Panc1 (cell line): ENCODE results near the gene C11orf87. TPM values are rescaled to one million over a fixed set of nuclear protein-coding genes. Genes with fewer than 3 reads are reported as not detected.

ENCODE experiments used
- ATAC-seq: fragments of 200-7000 bp; cut with Tn5 transposase; 2 replicates; pipeline ENCODE4 v1.9.1; 2020; ENCODE audit warnings: mild to moderate bottlenecking, moderate library complexity
- BruUV-seq: library from RNA; stranded (reverse); fragments of 400-500 nt; replicated peaks from 2 replicates; lab custom pipeline; 2021; lab: Mats Ljungman, UMichigan
- CTCF ChIA-PET: fragments of 300-600 bp; sonication (Branson Sonifier 250); formaldehyde crosslinking; loops from one replicate; lab custom pipeline; 2022; ENCODE audit warnings: antibody characterized with exemption; lab: Charles Lee
- POLR2A ChIA-PET: fragments of 300-600 bp; sonication (Branson Sonifier 250); formaldehyde crosslinking; loops from one replicate; lab custom pipeline; 2022; ENCODE audit warnings: antibody characterized with exemption; lab: Charles Lee
- DNase-seq: peaks from one replicate; pipeline ENCODE4 v3.0.0-alpha.2; 2010; ENCODE audit warnings: low read depth, low spot score
- H3K27ac ChIP-seq: 2 replicates; pipeline ENCODE4 v1.5.1; 2011; ENCODE audit warnings: mild to moderate bottlenecking, low read length, inconsistent platforms
- H3K27me3 ChIP-seq: fragments of 200-500 bp; sonication (Bioruptor generic); 2 replicates; pipeline ENCODE4 v1.6.0; 2014; ENCODE audit warnings: low read length, inconsistent platforms; ENCODE audit not compliant: control insufficient read depth, insufficient read depth
- H3K36me3 ChIP-seq: fragments of 200-500 bp; sonication (Bioruptor generic); 2 replicates; pipeline ENCODE4 v1.5.1; 2014; ENCODE audit warnings: inconsistent platforms, mild to moderate bottlenecking, low read length, moderate library complexity; ENCODE audit not compliant: control insufficient read depth, insufficient read depth
- H3K4me1 ChIP-seq: 2 replicates; pipeline ENCODE4 v1.5.1; 2011; ENCODE audit warnings: inconsistent platforms, mild to moderate bottlenecking, low read length, moderate library complexity; ENCODE audit not compliant: control insufficient read depth, insufficient read depth
- H3K4me3 ChIP-seq, 2 experiments: 2 replicates each; pipeline ENCODE4 v1.5.1; 2011 to 2012; ENCODE audit warnings: low read depth in 2 of 2, low read length in 2 of 2, mild to moderate bottlenecking in 2 of 2, inconsistent platforms in 1 of 2, moderate library complexity in 1 of 2
- H3K9me3 ChIP-seq: fragments of 200-500 bp; sonication (Bioruptor generic); 2 replicates; pipeline ENCODE4 v1.5.1; 2014; ENCODE audit warnings: low read depth, mild to moderate bottlenecking, inconsistent platforms, low read length, moderate library complexity; ENCODE audit not compliant: control insufficient read depth, insufficient read depth
- POLR2AphosphoS5 ChIP-seq: IDR thresholded peaks from 2 replicates; pipeline ENCODE4 v1.6.1; 2012; ENCODE audit warnings: mild to moderate bottlenecking, low read depth, low read length, moderate library complexity
- REST ChIP-seq, 2 experiments: IDR thresholded peaks; 2 replicates each; pipeline ENCODE4 v1.6.1; 2011 to 2012; ENCODE audit warnings: low read depth in 2 of 2, control low read depth in 1 of 2, low read length in 1 of 2, mild to moderate bottlenecking in 1 of 2, moderate library complexity in 1 of 2; ENCODE audit not compliant: insufficient read depth in 1 of 2
- SIN3A ChIP-seq: IDR thresholded peaks from 2 replicates; pipeline ENCODE4 v1.6.1; 2012; ENCODE audit warnings: low read depth, mild to moderate bottlenecking, low read length, moderate library complexity, borderline replicate concordance; ENCODE audit not compliant: insufficient read depth
- TCF7L2 ChIP-seq: IDR thresholded peaks from 2 replicates; pipeline ENCODE4 v1.6.1; 2011; ENCODE audit warnings: mild to moderate bottlenecking, low read depth, low read length, inconsistent platforms
- in situ Hi-C: cut with HindIII; loops from 2 replicates; pipeline ENCODE4 v1.10.0; 2016; ENCODE audit warnings: low sequenced_read_pairs, low pct_unique_long_range_greater_than_20kb
- intact Hi-C: fragments of 100-400 bp; cut with micrococcal nuclease; formaldehyde crosslinking; loops from one replicate; pipeline ENCODE4 v1.10.0; 2022; ENCODE audit not compliant: unreplicated experiment
- total RNA-seq: library from RNA; stranded (reverse); gene quantifications from one replicate; pipeline ENCODE4 v1.2.1, GENCODE V29; 2021; ENCODE audit not compliant: unreplicated experiment
- TF ChIP-seq, protein P1 (sequence below): fragments of 450-650 bp; IDR thresholded peaks from 2 replicates; pipeline ENCODE4 v1.5.1; 2017; ENCODE audit warnings: mild to moderate bottlenecking

C11orf87 gene
- total RNA-seq, 1 experiment from 2014 or later: not detected

- no peak for DNase-seq
- intact Hi-C loops (no loop called here), in situ Hi-C loops (no loop called here)
- no TSS peak for BruUV-seq
- H3K27ac ChIP-seq: no peak overlapping the region
- CTCF ChIA-PET: no interaction called here
- no peaks in the 10 kb centered on the region; the same call in 1 of the 2 replicates for H3K27me3 ChIP-seq
- no peaks in the 10 kb centered on the region; the same call in 1 of the 2 replicates for H3K36me3 ChIP-seq
- H3K4me1 ChIP-seq: no peaks in the 10 kb centered on the region
- no peaks in the 10 kb centered on the region for H3K9me3 ChIP-seq
- no peak for TF ChIP-seq REST (IDR thresholded peaks at IDR 0.05; ENCODE audit: insufficient read depth in 1 of 2, low read depth in 2 of 2, low read length in 1 of 2)
- no peak for TF ChIP-seq SIN3A
- TF ChIP-seq POLR2AphosphoS5: no peak
- TF ChIP-seq, protein P1, sequence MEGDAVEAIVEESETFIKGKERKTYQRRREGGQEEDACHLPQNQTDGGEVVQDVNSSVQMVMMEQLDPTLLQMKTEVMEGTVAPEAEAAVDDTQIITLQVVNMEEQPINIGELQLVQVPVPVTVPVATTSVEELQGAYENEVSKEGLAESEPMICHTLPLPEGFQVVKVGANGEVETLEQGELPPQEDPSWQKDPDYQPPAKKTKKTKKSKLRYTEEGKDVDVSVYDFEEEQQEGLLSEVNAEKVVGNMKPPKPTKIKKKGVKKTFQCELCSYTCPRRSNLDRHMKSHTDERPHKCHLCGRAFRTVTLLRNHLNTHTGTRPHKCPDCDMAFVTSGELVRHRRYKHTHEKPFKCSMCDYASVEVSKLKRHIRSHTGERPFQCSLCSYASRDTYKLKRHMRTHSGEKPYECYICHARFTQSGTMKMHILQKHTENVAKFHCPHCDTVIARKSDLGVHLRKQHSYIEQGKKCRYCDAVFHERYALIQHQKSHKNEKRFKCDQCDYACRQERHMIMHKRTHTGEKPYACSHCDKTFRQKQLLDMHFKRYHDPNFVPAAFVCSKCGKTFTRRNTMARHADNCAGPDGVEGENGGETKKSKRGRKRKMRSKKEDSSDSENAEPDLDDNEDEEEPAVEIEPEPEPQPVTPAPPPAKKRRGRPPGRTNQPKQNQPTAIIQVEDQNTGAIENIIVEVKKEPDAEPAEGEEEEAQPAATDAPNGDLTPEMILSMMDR: peak; percentile 0; the same call in 1 of the 2 replicates
- ATAC-seq: no peak
- POLR2A ChIA-PET: no interaction called here
- H3K4me3 ChIP-seq: no peak overlapping the region
Measured at GRCh38 chr11:109426442-109427240, 4.7 kb downstream of the C11orf87 start.

- Histone ChIP-seq H3K27me3 (no peaks in the 10 kb centered on the region), H3K36me3 (no peaks in the 10 kb centered on the region; the same call in 1 of the 2 replicates), H3K4me1 (no peaks in the 10 kb centered on the region), H3K9me3 (no peaks in the 10 kb centered on the region), H3K27ac (no peak overlapping the region), H3K4me3 (no peak overlapping the region)
- no peak for TF ChIP-seq POLR2AphosphoS5
- no peak for TF ChIP-seq TCF7L2
- TF ChIP-seq, protein P1: no peak
- no peak for TF ChIP-seq REST (IDR thresholded peaks at IDR 0.05; ENCODE audit: insufficient read depth in 1 of 2, low read depth in 2 of 2, low read length in 1 of 2)
- no peak for TF ChIP-seq SIN3A
- ATAC-seq: no peak
- CTCF ChIA-PET: no interaction called here
- no peak for DNase-seq
- intact Hi-C loops (no loop called here), in situ Hi-C loops (no loop called here)
- BruUV-seq: no TSS peak
- POLR2A ChIA-PET: no interaction called here
Measured at GRCh38 chr11:109432105-109432504, 10.1 kb downstream of the C11orf87 start.
